K562 (cell line): ENCODE results near the gene BEST2. TPM values are rescaled to one million over a fixed set of nuclear protein-coding genes. Genes with fewer than 3 reads are reported as not detected.

Source experiments
- CTBP1 ChIP-seq: fragments of 450-650 bp; IDR thresholded peaks from 2 replicates; pipeline ENCODE4 v1.6.1; 2016; ENCODE audit warnings: borderline replicate concordance
- FIP1L1 ChIP-seq: fragments of 200-400 bp; formaldehyde crosslinking; IDR thresholded peaks from 2 replicates; pipeline ENCODE4 v1.6.1; 2018; ENCODE audit warnings: mild to moderate bottlenecking, low read depth, low read length; ENCODE audit not compliant: poor library complexity, severe bottlenecking
- HDAC1 ChIP-seq, 2 experiments: fragments of 450-650 bp; IDR thresholded peaks; 2 replicates each; pipeline ENCODE4 v1.6.1; 2016 to 2017; ENCODE audit warnings: inconsistent platforms in 1 of 2, mild to moderate bottlenecking in 1 of 2, moderate library complexity in 1 of 2
- HDAC8 ChIP-seq: fragments of 450-650 bp; IDR thresholded peaks from 2 replicates; pipeline ENCODE4 v1.6.1; 2016; ENCODE audit warnings: mild to moderate bottlenecking, missing genetic modification characterization, moderate library complexity, missing compliant biosample characterization
- KDM5B ChIP-seq: fragments of 200-600 bp; sonication (generic); IDR thresholded peaks from 2 replicates; pipeline ENCODE4 v1.6.1; 2012; ENCODE audit warnings: low read depth, mild to moderate bottlenecking, moderate library complexity, low read length, control low read depth, inconsistent platforms; ENCODE audit not compliant: insufficient replicate concordance
- PURB ChIP-seq: sonication (generic); formaldehyde crosslinking; IDR thresholded peaks from 2 replicates; pipeline ENCODE4 v1.9.0; 2021; ENCODE audit warnings: low read depth, mild to moderate bottlenecking, missing genetic modification reagents
- ZBTB17 ChIP-seq: fragments of 450-650 bp; formaldehyde crosslinking; IDR thresholded peaks from 2 replicates; pipeline ENCODE4 v1.4.0; 2020; ENCODE audit warnings: mild to moderate bottlenecking
- ZNF445 ChIP-seq: fragments of 250-450 bp; sonication (Bioruptor Pico); IDR thresholded peaks from 2 replicates; pipeline ENCODE4 v1.4.0; 2020; ENCODE audit warnings: low read depth, mild to moderate bottlenecking, moderate library complexity
- ZNF507 ChIP-seq: conservative IDR thresholded peaks from 2 replicates; pipeline ENCODE4 v1.6.1; 2017; ENCODE audit warnings: missing genetic modification characterization, missing compliant biosample characterization
- polyA plus RNA-seq, 8 experiments: library from polyadenylated mRNA; depleted of rRNA in 4 of 8; stranded (reverse) in 5 of 8; unstranded in 3 of 8; fragments of >200 nt; fragmentation: Nextera tagmentation in 2 of 8; fragmentation: Illumina TruSeq in 1 of 8; extraction: Ambion mirVana in 2 of 8; extraction: Trizol in 1 of 8; gene quantifications; 2 replicates each; pipeline versions ENCODE4 v1.2.1 to v1.2.3, GENCODE V29; 2011 to 2014; ENCODE audit warnings: inconsistent platforms in 1 of 8, missing spikeins in 1 of 8
- total RNA-seq, 7 experiments: library from RNA; depleted of rRNA in 6 of 7; stranded (reverse); fragments of >200 nt in 6 of 7; fragmentation: Illumina TruSeq in 2 of 7; extraction: Trizol in 2 of 7; gene quantifications; 2 replicates each; pipeline versions ENCODE4 v1.2.1 to v1.2.3, GENCODE V29; 2011 to 2021; ENCODE audit warnings: low replicate concordance in 1 of 7
- TF ChIP-seq, protein P1 (sequence below): fragments of 150-350 bp; IDR thresholded peaks from 2 replicates; pipeline ENCODE4 v1.6.1; 2014; ENCODE audit warnings: low read depth, mild to moderate bottlenecking, low read length, borderline replicate concordance
- TF ChIP-seq, protein P2 (sequence below), 3 experiments: IDR thresholded peaks in 2 of 3; conservative IDR thresholded peaks in 1 of 3; 2 replicates each; pipeline ENCODE4 v1.5.1; 2011 to 2012; ENCODE audit warnings: low read length in 3 of 3, mild to moderate bottlenecking in 3 of 3, control low read depth in 2 of 3, improper control_type of control experiment in 1 of 3, inconsistent platforms in 1 of 3, low read depth in 1 of 3, mixed read lengths in 1 of 3, moderate library complexity in 1 of 3; ENCODE audit not compliant: insufficient read depth in 2 of 3
- TF ChIP-seq, protein P3 (sequence below): sonication (generic); formaldehyde crosslinking; IDR thresholded peaks from 2 replicates; pipeline ENCODE4 v1.8.0; 2022; ENCODE audit warnings: mild to moderate bottlenecking, missing genetic modification reagents
- TF ChIP-seq, protein P4 (sequence below): sonication (generic); formaldehyde crosslinking; IDR thresholded peaks from 2 replicates; pipeline ENCODE4 v1.8.0; 2022; ENCODE audit warnings: mild to moderate bottlenecking, missing genetic modification reagents

BEST2 gene
- total and polyA plus RNA-seq, 9 of the 15 experiments (the other 6 are each of a cell fraction or from before 2014, with no cell fraction given): not detected

DNA sequence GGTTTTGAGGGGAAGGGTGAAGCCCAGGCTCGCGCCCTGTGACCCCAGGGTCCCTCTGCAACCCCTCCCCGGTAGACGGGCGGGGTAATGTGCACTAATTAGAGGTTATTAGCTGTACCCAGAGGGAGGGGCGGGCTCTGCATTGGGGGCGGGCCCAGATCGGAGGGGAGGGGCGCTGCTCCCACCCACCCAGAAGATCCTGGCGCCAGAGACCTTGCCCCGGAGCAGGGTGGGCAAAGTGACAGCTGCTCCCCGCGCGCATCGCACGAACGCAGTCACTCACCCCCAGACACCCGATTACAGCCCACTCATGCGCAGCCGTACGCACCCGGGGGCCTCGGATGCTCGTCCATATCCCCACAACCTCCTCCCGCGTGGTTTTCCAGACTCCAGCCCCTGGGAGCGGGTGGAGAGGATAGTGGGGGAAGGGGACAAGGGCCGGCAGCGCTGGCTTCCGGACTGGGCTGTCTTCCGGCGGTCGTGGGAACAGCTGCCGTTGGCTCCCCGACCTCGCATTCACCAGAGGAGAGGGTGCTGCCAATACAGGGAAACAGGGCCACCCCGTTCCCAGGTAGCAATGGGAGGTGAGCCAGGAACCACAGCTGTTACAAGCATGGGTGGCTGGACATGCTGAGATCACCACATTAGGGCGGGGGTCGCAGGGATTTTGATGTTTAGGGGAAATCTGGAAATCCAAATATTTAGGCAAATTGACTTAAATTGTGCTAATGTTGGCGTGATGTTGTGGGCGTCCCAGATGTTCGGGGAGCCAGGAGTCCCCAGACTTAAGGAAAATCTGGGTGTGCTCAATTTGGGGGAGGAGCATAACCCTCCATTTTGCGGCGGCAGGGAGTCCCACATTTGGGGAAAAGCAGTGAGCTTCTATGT lies 26.7 kb downstream of the BEST2 start (continued):
- TF ChIP-seq, protein P1, sequence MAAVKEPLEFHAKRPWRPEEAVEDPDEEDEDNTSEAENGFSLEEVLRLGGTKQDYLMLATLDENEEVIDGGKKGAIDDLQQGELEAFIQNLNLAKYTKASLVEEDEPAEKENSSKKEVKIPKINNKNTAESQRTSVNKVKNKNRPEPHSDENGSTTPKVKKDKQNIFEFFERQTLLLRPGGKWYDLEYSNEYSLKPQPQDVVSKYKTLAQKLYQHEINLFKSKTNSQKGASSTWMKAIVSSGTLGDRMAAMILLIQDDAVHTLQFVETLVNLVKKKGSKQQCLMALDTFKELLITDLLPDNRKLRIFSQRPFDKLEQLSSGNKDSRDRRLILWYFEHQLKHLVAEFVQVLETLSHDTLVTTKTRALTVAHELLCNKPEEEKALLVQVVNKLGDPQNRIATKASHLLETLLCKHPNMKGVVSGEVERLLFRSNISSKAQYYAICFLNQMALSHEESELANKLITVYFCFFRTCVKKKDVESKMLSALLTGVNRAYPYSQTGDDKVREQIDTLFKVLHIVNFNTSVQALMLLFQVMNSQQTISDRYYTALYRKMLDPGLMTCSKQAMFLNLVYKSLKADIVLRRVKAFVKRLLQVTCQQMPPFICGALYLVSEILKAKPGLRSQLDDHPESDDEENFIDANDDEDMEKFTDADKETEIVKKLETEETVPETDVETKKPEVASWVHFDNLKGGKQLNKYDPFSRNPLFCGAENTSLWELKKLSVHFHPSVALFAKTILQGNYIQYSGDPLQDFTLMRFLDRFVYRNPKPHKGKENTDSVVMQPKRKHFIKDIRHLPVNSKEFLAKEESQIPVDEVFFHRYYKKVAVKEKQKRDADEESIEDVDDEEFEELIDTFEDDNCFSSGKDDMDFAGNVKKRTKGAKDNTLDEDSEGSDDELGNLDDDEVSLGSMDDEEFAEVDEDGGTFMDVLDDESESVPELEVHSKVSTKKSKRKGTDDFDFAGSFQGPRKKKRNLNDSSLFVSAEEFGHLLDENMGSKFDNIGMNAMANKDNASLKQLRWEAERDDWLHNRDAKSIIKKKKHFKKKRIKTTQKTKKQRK: no peak
- TF ChIP-seq ZBTB17 (CRISPR knock-in tag) (no peak), HDAC8 (tag) (no peak), KDM5B (no peak), PURB (CRISPR knock-in tag) (no peak), ZNF445 (CRISPR knock-in tag) (no peak), CTBP1 (0 out of 2 replicates have a peak, but pooled peaks have one; percentile 10), HDAC1 (IDR thresholded peaks at IDR 0.05) (0 out of 4 replicates have a peak, but pooled peaks of 1 of the 2 experiments have one; percentile 20), ZNF507 (no peak), FIP1L1 (no peak)
- TF ChIP-seq, protein P2, sequence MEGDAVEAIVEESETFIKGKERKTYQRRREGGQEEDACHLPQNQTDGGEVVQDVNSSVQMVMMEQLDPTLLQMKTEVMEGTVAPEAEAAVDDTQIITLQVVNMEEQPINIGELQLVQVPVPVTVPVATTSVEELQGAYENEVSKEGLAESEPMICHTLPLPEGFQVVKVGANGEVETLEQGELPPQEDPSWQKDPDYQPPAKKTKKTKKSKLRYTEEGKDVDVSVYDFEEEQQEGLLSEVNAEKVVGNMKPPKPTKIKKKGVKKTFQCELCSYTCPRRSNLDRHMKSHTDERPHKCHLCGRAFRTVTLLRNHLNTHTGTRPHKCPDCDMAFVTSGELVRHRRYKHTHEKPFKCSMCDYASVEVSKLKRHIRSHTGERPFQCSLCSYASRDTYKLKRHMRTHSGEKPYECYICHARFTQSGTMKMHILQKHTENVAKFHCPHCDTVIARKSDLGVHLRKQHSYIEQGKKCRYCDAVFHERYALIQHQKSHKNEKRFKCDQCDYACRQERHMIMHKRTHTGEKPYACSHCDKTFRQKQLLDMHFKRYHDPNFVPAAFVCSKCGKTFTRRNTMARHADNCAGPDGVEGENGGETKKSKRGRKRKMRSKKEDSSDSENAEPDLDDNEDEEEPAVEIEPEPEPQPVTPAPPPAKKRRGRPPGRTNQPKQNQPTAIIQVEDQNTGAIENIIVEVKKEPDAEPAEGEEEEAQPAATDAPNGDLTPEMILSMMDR (IDR thresholded peaks at IDR 0.05 in 2 of 3, conservative IDR thresholded peaks at IDR 0.05 in 1 of 3; ENCODE audit: insufficient read depth in 2 of 3, low read depth in 1 of 3, low read length in 3 of 3): no peak
- TF ChIP-seq, protein P3, sequence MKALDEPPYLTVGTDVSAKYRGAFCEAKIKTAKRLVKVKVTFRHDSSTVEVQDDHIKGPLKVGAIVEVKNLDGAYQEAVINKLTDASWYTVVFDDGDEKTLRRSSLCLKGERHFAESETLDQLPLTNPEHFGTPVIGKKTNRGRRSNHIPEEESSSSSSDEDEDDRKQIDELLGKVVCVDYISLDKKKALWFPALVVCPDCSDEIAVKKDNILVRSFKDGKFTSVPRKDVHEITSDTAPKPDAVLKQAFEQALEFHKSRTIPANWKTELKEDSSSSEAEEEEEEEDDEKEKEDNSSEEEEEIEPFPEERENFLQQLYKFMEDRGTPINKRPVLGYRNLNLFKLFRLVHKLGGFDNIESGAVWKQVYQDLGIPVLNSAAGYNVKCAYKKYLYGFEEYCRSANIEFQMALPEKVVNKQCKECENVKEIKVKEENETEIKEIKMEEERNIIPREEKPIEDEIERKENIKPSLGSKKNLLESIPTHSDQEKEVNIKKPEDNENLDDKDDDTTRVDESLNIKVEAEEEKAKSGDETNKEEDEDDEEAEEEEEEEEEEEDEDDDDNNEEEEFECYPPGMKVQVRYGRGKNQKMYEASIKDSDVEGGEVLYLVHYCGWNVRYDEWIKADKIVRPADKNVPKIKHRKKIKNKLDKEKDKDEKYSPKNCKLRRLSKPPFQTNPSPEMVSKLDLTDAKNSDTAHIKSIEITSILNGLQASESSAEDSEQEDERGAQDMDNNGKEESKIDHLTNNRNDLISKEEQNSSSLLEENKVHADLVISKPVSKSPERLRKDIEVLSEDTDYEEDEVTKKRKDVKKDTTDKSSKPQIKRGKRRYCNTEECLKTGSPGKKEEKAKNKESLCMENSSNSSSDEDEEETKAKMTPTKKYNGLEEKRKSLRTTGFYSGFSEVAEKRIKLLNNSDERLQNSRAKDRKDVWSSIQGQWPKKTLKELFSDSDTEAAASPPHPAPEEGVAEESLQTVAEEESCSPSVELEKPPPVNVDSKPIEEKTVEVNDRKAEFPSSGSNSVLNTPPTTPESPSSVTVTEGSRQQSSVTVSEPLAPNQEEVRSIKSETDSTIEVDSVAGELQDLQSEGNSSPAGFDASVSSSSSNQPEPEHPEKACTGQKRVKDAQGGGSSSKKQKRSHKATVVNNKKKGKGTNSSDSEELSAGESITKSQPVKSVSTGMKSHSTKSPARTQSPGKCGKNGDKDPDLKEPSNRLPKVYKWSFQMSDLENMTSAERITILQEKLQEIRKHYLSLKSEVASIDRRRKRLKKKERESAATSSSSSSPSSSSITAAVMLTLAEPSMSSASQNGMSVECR (CRISPR knock-in tag): no peak
- TF ChIP-seq, protein P4, sequence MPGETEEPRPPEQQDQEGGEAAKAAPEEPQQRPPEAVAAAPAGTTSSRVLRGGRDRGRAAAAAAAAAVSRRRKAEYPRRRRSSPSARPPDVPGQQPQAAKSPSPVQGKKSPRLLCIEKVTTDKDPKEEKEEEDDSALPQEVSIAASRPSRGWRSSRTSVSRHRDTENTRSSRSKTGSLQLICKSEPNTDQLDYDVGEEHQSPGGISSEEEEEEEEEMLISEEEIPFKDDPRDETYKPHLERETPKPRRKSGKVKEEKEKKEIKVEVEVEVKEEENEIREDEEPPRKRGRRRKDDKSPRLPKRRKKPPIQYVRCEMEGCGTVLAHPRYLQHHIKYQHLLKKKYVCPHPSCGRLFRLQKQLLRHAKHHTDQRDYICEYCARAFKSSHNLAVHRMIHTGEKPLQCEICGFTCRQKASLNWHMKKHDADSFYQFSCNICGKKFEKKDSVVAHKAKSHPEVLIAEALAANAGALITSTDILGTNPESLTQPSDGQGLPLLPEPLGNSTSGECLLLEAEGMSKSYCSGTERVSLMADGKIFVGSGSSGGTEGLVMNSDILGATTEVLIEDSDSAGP: no peak
